ENCODE data around the gene PTCD1.
"Not testable (repeated sequence)": the region's sequence is repeated elsewhere in the genome, so short reads cannot be mapped to it uniquely, and the experiment has no call there.

The PTCD1 gene

GRCh38 chr7:99393355-99394187, 45.0 kb downstream of the PTCD1 start:
- TF ChIP-seq CTCF (IDR thresholded peaks at IDR 0.05; ENCODE audit: borderline replicate concordance, control extremely low read depth, extremely low read depth, insufficient read depth, missing control alignments), result no peak
- no peak for DNase-seq (ENCODE audit: low spot score)
- in situ Hi-C loops (cut with MboI; ENCODE audit: low sequenced_read_pairs, unreplicated experiment), result no loop called here

- DNase-seq (ENCODE audit: low spot score), result peak; percentile 82
- in situ Hi-C loops (cut with MboI; ENCODE audit: low sequenced_read_pairs, unreplicated experiment), result no loop called here
- no peak for TF ChIP-seq CTCF (IDR thresholded peaks at IDR 0.05; ENCODE audit: borderline replicate concordance, control extremely low read depth, extremely low read depth, insufficient read depth, missing control alignments)
Observed at GRCh38 chr7:99392659-99393354, 45.8 kb downstream of the PTCD1 start.

GRCh38 chr7:99392046-99392445, 46.6 kb downstream of the PTCD1 start:
- TF ChIP-seq CTCF (IDR thresholded peaks at IDR 0.05; ENCODE audit: borderline replicate concordance, control extremely low read depth, extremely low read depth, insufficient read depth, missing control alignments), result no peak
- no peak for DNase-seq (ENCODE audit: low spot score)
- in situ Hi-C loops (cut with MboI; ENCODE audit: low sequenced_read_pairs, unreplicated experiment), result no loop called here

GRCh38 chr7:99390941-99391602, 47.5 kb downstream of the PTCD1 start:
- no peak for DNase-seq (ENCODE audit: low spot score)
- no peak for TF ChIP-seq CTCF (IDR thresholded peaks at IDR 0.05; ENCODE audit: borderline replicate concordance, control extremely low read depth, extremely low read depth, insufficient read depth, missing control alignments)
- in situ Hi-C loops (cut with MboI; ENCODE audit: low sequenced_read_pairs, unreplicated experiment), result no loop called here

GRCh38 chr7:99389772-99390171, 48.8 kb downstream of the PTCD1 start:
- DNase-seq (ENCODE audit: low spot score), result no peak
- in situ Hi-C loops (cut with MboI; ENCODE audit: low sequenced_read_pairs, unreplicated experiment), result no loop called here
- no peak for TF ChIP-seq CTCF (IDR thresholded peaks at IDR 0.05; ENCODE audit: borderline replicate concordance, control extremely low read depth, extremely low read depth, insufficient read depth, missing control alignments)

- no peak for DNase-seq (ENCODE audit: low spot score)
- in situ Hi-C loops (cut with MboI; ENCODE audit: low sequenced_read_pairs, unreplicated experiment), result no loop called here
- no peak for TF ChIP-seq CTCF (IDR thresholded peaks at IDR 0.05; ENCODE audit: borderline replicate concordance, control extremely low read depth, extremely low read depth, insufficient read depth, missing control alignments)
Observed at GRCh38 chr7:99387912-99388311, 50.7 kb downstream of the PTCD1 start.

GRCh38 chr7:99387239-99387635, 51.4 kb downstream of the PTCD1 start:
- DNase-seq (ENCODE audit: low spot score); in situ Hi-C loops (cut with MboI; ENCODE audit: low sequenced_read_pairs, unreplicated experiment): not testable (repeated sequence)

Data from GM13976 (cell line).